HepG2 (cell line): ENCODE results near the gene WWC2. TPM values are rescaled to one million over a fixed set of nuclear protein-coding genes. Genes with fewer than 3 reads are reported as not detected.

Experiments used
- ATAC-seq: fragments of 200-7000 bp; cut with Tn5 transposase; 3 replicates; pipeline ENCODE4 v1.9.1; 2020; ENCODE audit warnings: mild to moderate bottlenecking, moderate library complexity
- BruUV-seq: library from RNA; stranded (reverse); fragments of 400-500 nt; replicated peaks from 2 replicates; lab custom pipeline; 2021; lab: Mats Ljungman, UMichigan
- CTCF ChIA-PET: fragments of 300-600 bp; formaldehyde crosslinking; extraction: SDS; loops from one replicate; lab custom pipeline; 2021; ENCODE audit warnings: low total read pairs, inconsistent platforms, low intra/inter-chr PET ratio; lab: Yijun Ruan, JAX
- POLR2A ChIA-PET: fragments of 350-600 bp; sonication (Branson Sonifier 250); formaldehyde crosslinking; loops from one replicate; lab custom pipeline; 2020; ENCODE audit warnings: antibody characterized with exemption, inconsistent platforms; lab: Yijun Ruan, JAX
- DNase-seq: peaks from one replicate; pipeline ENCODE4 v3.0.0-alpha.2; 2015; ENCODE audit warnings: low spot score
- FAIRE-seq: peaks from 3 replicates; lab custom pipeline; 2011; peaks lifted over from hg19 to GRCh38; lab: Jason Lieb, UNC
- H2AFZ ChIP-seq: one replicate; pipeline ENCODE4 v1.6.1; 2011; ENCODE audit warnings: low read length, inconsistent platforms
- H3K27ac ChIP-seq: fragments of 300-600 bp; 3 replicates; pipeline ENCODE4 v1.8.0; 2011; ENCODE audit warnings: mixed run types, mild to moderate bottlenecking, mixed read lengths, low read length, inconsistent platforms; ENCODE audit not compliant: insufficient read depth; ENCODE audit errors: extremely low read length
- H3K27me3 ChIP-seq, 2 experiments: fragments of 200-600 bp in 1 of 2; 2 replicates in 1 of 2; 3 replicates in 1 of 2; pipeline versions ENCODE4 v1.6.0 to v1.8.0; 2011; ENCODE audit warnings: low read length in 2 of 2, mild to moderate bottlenecking in 2 of 2, moderate library complexity in 2 of 2, inconsistent platforms in 1 of 2; ENCODE audit not compliant: insufficient read depth in 2 of 2, control insufficient read depth in 1 of 2
- H3K36me3 ChIP-seq, 2 experiments: fragments of 200-600 bp in 1 of 2; replicated peaks in 1 of 2; 2 replicates in 1 of 2; 3 replicates in 1 of 2; pipeline versions ENCODE4 v1.5.1 to v1.8.0; 2011; ENCODE audit warnings: low read length in 2 of 2, inconsistent platforms in 1 of 2; ENCODE audit not compliant: insufficient read depth in 2 of 2, control insufficient read depth in 1 of 2
- H3K4me1 ChIP-seq: 2 replicates; pipeline ENCODE4 v1.5.1; 2012; ENCODE audit warnings: low read length, inconsistent platforms; ENCODE audit not compliant: insufficient read depth
- H3K4me2 ChIP-seq: 2 replicates; pipeline ENCODE4 v1.6.0; 2011; ENCODE audit warnings: low read depth, low read length, inconsistent platforms
- H3K4me3 ChIP-seq, 3 experiments: fragments of 200-600 bp in 1 of 3; sonication (generic), shearing (Covaris generic) in 1 of 3; replicated peaks in 1 of 3; 2 replicates each; pipeline ENCODE4 v1.5.1; 2011 to 2016; ENCODE audit warnings: low read length in 3 of 3, inconsistent platforms in 2 of 3, low read depth in 2 of 3, mild to moderate bottlenecking in 2 of 3, control low read depth in 1 of 3, mixed read lengths in 1 of 3; ENCODE audit not compliant: insufficient read depth in 1 of 3
- H3K79me2 ChIP-seq: one replicate; pipeline ENCODE4 v1.6.1; 2011; ENCODE audit warnings: low read length, inconsistent platforms; ENCODE audit not compliant: insufficient read depth
- H3K9ac ChIP-seq: 2 replicates; pipeline ENCODE4 v1.6.0; 2011; ENCODE audit warnings: mild to moderate bottlenecking, low read depth, low read length, inconsistent platforms; ENCODE audit not compliant: insufficient read depth
- H3K9me3 ChIP-seq: 2 replicates; pipeline ENCODE4 v1.5.1; 2012; ENCODE audit warnings: mild to moderate bottlenecking, low read length
- H4K20me1 ChIP-seq: 2 replicates; pipeline ENCODE4 v1.6.0; 2011; ENCODE audit warnings: inconsistent platforms, mild to moderate bottlenecking, low read length, moderate library complexity; ENCODE audit not compliant: insufficient read depth
- MAFF ChIP-seq: IDR thresholded peaks from 2 replicates; pipeline ENCODE4 v1.6.1; 2011; ENCODE audit warnings: low read depth, low read length, improper control_type of control experiment
- MAFK ChIP-seq, 2 experiments: IDR thresholded peaks in 1 of 2; conservative IDR thresholded peaks in 1 of 2; 2 replicates each; pipeline ENCODE4 v1.6.1; 2011; ENCODE audit warnings: improper control_type of control experiment in 2 of 2, low read length in 2 of 2
- MNT ChIP-seq: fragments of 450-650 bp; IDR thresholded peaks from 2 replicates; pipeline ENCODE4 v1.6.1; 2016
- ONECUT2 ChIP-seq: sonication (generic); formaldehyde crosslinking; IDR thresholded peaks from 2 replicates; pipeline ENCODE4 v1.4.0; 2020; ENCODE audit warnings: missing genetic modification reagents
- ZNF331 ChIP-seq: sonication (generic); formaldehyde crosslinking; IDR thresholded peaks from 2 replicates; pipeline ENCODE4 v1.4.0; 2020; ENCODE audit warnings: missing genetic modification reagents
- in situ Hi-C: cut with HindIII; loops from 2 replicates; pipeline ENCODE4 v1.10.0; 2017; ENCODE audit warnings: low pct_unique_long_range_greater_than_20kb; ENCODE audit not compliant: extremely low pct_ligation_motif_present
- intact Hi-C: fragments of 100-400 bp; cut with micrococcal nuclease; formaldehyde crosslinking; loops from one replicate; pipeline ENCODE4 v1.10.0; 2022; ENCODE audit not compliant: unreplicated experiment
- polyA plus RNA-seq, 8 experiments: library from polyadenylated mRNA; depleted of rRNA in 3 of 8; stranded (reverse) in 7 of 8; unstranded in 1 of 8; fragments of >200 nt; fragmentation: Illumina TruSeq in 4 of 8; extraction: Trizol in 4 of 8; gene quantifications; 2 replicates each; pipeline versions ENCODE4 v1.2.1 to v1.2.3, GENCODE V29; 2011 to 2016; ENCODE audit warnings: low read depth in 4 of 8, missing spikeins in 1 of 8, mixed read lengths in 1 of 8; ENCODE audit not compliant: insufficient read depth in 1 of 8
- total RNA-seq, 5 experiments: library from RNA; depleted of rRNA; stranded (reverse); fragments of >200 nt; fragmentation: Illumina TruSeq; extraction: Trizol; gene quantifications; 2 replicates each; pipeline ENCODE4 v1.2.3, GENCODE V29; 2016; ENCODE audit warnings: low read depth in 1 of 5

WWC2 gene
- total and polyA plus RNA-seq, 2 of the 13 experiments (the other 11 are each of a cell fraction or from before 2014, with no cell fraction given), result 40.0 to 50.1 TPM

GRCh38 chr4:183107891-183108459 lies 8.9 kb downstream of the WWC2 start (continued):
- no peak for TF ChIP-seq MNT

- peak; percentile 46 for ATAC-seq
- in situ Hi-C loops, result no loop called here
- H3K4me1 ChIP-seq, result peaks cover 98% of the 10 kb centered on the region
- no peak for DNase-seq
- H3K27ac ChIP-seq, result peak overlapping the region; percentile 88
- peaks cover 94% of the 10 kb centered on the region for H3K79me2 ChIP-seq
- H3K9me3 ChIP-seq, result no peaks in the 10 kb centered on the region
- intact Hi-C loops, result loop anchor here (5.0 kb wide), 2 partner anchors 38 to 42 kb away; no protein-coding TSS in a partner anchor
- TF ChIP-seq ZNF331 (CRISPR knock-in tag) (0 out of 2 replicates have a peak, but pooled peaks have one; percentile 6), ONECUT2 (CRISPR knock-in tag) (no peak), MAFF (peak; percentile 83), MAFK (conservative IDR thresholded peaks at IDR 0.05 in 1 of 2, IDR thresholded peaks at IDR 0.05 in 1 of 2; ENCODE audit: low read length in 2 of 2) (peak; percentile 85 to 87)
- no TSS peak for BruUV-seq
- POLR2A ChIA-PET, result interaction anchor here (0.7 to 3.4 kb wide), 7 partner anchors 9 to 334 kb away, joined by 3 to 23 read pairs (median 5); partner anchors contain the start of gene WWC2
- H3K27me3 ChIP-seq, result no peaks in the 10 kb centered on the region
- H3K36me3 ChIP-seq, result 0 out of 5 replicates have a peak, but pooled peaks cover 0 to 4% of the 10 kb centered on the region in 2 experiments
- CTCF ChIA-PET, result no interaction called here
- FAIRE-seq, result no peak
- peak overlapping the region; percentile 18 to 56 (median 36); a peak in 2 of 6 replicates for H3K4me3 ChIP-seq
- H4K20me1 ChIP-seq, result peaks cover 45% of the 10 kb centered on the region
- peak overlapping the region; percentile 64; the same call in 1 of the 2 replicates for H3K9ac ChIP-seq
- H2AFZ ChIP-seq, result no peak overlapping the region
- H3K4me2 ChIP-seq, result peak overlapping the region; percentile 82
These were observed 11.2 kb downstream of the WWC2 start for GRCh38 chr4:183110244-183110643.
